HG02798 (cell line): Measurements from ENCODE around the gene JAKMIP1.

Source experiments
- ATAC-seq: cut with Tn5 transposase; IDR thresholded peaks from one replicate; pipeline ENCODE4 v1.9.1; 2021; ENCODE audit warnings: mild to moderate bottlenecking; ENCODE audit not compliant: unreplicated experiment, poor library complexity

The JAKMIP1 gene

DNA sequence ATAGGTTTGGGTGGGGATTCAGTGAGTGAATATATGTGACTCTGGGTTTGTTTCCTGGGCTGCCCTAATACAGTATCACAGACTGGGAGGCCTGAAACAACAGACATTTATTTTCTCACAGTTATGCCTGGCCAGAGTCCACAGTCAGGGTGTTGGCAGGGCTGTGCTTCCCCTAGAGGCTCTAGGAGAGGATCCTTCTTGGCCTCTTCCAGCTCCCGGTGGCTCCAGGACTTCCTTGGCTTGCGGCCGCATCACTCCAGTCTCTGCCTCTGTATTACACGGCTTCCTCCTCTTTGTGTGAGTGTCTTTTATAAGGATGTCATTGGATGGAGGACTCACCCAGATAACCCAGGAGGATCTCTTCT is 5.2 kb upstream of the JAKMIP1 start:
- no peak for ATAC-seq

DNA sequence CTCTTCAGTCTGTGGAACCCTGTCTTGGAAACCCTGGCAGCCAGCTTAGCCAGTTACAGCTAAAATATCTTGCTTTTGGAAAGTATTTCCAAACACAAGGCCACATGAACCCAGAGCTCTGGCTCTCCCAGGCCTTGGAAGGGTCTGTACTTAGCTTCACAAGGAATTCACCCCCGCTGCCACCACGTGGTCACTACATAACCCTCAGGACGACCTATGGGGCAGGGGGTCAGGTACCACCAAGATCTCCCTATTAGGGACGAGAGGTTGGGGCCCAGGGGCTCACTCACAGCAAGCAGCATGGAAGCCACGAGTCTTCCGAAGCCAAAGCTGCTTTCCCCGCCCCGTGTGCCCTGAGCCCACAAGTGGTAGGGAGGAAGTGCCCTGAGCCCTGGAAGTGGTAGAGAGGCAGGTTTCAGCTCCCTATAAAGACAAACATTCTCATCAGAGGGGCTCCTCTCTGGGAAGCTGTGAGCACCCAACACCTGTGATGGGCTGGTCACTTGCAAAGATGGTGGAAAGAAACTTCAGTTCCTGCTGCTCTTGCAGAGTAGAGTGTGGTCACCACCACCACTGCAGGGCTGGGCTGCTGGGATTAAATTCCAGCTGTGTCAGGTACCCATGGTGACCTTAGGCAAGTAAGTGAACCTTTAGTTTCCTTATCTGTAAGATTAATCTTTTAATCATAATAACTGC is 4.7 kb upstream of the JAKMIP1 start:
- no peak for ATAC-seq

GRCh38 chr4:6204098-6204497 is 3.7 kb upstream of the JAKMIP1 start:
- no peak for ATAC-seq

DNA sequence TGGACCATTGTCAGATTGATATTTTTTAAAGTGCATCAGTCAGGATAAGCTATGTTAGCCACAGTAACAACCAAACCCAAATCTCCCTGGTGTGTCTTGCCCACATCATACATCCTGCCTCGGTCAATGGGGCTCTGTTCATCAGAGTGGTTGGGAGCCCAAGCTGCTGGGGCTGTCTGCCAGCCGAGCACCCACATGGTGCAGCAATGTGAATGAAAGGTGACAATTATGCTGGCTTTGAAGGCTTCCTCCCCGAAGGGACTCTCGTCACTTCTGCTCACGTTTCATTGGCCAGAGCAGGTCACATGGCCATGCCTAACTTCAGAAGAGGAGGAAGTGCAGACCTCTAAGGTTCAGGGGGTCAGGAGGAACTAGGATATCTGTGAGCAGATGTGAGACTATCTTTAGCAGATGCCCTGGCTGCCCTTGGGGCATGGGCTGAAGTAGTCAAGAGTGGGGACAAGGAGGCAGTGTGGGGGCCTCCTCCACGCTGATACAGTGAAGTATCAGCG is 1.3 kb upstream of the JAKMIP1 start:
- ATAC-seq: no peak

DNA sequence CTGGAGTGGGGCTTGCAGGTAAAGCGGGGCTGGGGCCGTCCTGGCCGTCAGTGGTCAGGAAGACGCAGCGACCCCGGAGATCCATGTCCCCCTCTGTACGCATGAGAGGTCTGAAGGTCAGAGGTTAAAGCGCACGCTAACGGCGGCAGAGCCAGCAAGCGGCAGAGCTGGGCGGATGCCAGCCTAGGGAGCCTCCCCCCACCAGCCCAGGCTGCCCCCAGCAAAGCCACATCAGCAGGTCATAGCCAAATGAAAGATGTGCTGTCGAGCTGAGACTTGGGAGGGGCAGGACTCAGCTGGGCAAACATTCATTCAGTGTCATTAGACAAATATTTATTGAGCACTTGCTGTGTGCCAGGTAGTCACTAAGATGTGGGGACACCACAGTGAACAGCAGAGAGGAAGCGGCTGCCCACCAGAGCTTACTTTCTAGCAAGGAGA is 593 bp upstream of the JAKMIP1 start:
- ATAC-seq: no peak

DNA sequence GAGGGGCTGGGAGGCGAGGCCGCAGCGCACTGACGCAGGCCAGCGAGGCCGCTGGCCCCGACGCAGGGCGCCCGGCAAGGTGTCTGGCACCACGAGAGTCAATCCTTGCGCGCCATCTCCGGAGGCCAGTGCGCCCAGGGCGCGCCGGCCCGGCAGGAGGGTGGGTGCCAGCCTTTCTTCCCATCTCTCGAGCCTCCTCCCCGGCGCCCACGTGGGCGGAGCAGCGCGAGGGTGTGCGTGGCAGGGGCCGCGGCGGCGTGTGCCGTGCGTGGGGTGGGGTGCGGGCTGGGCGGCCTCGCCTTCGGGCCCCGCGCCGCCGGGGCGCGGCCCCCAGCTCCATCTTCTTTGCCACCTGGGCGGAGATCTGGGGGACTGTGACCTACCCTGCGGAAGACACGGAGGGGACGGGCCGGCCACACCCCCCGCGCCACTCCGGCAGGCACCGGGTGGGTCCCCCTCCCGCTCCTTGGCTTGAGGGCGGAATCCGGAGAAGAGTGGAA is 877 bp downstream of the JAKMIP1 start:
- ATAC-seq: no peak

GRCh38 chr4:6198768-6199421 is 1.5 kb downstream of the JAKMIP1 start:
- ATAC-seq: no peak

DNA sequence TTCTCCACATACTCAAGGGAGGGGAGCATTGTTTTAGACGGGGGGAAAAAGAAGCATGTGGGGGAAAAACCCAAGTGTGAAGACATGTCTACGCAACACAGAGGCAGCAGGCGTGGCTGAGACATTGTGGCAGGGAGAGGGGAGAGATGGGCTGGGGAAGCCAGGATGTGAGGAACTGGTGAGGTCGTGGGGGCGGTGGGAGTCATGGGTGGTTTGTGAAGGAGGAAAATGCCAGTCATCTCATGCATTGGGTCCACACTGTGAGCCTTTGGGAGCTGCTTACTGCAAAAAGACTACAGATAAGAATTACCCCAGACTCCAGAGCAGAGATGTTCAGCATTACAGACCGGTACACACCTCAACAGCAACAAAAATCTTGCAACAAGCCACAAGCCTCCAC is 2.1 kb downstream of the JAKMIP1 start:
- ATAC-seq: no peak

DNA sequence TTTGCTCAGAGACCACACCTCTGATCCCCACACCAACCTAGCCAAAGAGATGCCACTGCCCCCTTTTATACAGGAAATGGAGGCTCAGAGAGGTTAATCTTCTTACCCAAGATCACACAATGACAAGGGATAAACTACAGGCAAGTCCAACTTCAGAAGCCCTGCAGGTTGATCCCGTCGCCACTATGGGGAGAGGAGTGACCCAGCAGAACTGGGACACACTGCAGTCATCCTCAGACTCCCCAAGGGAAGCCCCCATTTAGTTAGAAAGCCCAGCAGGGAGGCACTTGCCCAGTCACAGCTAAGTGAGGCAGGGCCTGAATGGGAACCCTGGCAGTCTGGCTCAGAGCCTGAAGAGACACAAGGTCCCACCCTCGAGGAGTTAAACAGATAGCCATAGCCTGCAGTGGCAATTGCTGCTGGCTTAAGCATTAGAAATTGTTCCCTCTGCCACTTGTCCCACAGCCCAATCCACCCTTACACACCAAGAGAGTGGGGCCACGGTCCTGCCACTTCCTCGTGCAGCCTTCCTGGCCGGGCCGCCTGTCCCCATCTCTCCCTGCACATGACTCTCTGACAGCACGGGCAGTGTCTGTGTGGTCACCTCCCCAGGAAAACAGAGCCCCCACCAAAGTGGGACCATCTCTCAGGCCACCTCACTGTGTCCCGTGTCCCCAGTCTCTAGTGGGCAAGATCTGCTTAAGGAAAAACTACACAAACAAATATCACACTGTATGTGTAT is 2.7 kb downstream of the JAKMIP1 start:
- ATAC-seq: no peak

- no peak for ATAC-seq
Observed at GRCh38 chr4:6196871-6197270, 3.5 kb downstream of the JAKMIP1 start.

DNA sequence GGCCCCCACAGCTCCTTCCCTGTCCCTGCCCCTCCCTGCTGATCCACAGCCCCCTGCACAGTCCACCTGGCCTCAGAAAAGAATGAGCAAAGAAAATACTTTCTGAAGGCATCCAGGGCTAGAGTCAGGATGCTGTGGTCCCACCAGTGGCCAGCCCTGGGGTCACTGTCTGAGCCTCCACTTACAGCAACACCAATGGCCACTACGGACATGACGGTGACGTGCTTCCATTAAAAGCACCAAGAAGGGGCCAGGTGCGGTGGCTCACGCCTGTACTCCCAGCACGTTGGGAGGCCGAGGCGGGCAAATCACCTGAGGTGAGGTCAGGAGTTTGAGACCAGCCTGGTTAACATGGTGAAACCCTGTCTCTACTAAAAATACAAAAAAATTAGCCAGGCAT is 4.0 kb downstream of the JAKMIP1 start:
- no peak for ATAC-seq

GRCh38 chr4:6195602-6196319 is 4.6 kb downstream of the JAKMIP1 start:
- no peak for ATAC-seq

- no peak for ATAC-seq
Observed at GRCh38 chr4:6194458-6195195, 5.7 kb downstream of the JAKMIP1 start.

GRCh38 chr4:6193399-6193798 is 7.0 kb downstream of the JAKMIP1 start:
- ATAC-seq: no peak

GRCh38 chr4:6192245-6192644 is 8.1 kb downstream of the JAKMIP1 start:
- ATAC-seq: no peak

GRCh38 chr4:6191448-6192130 is 8.8 kb downstream of the JAKMIP1 start:
- ATAC-seq: no peak

- ATAC-seq: no peak
Observed at GRCh38 chr4:6190486-6190885, 9.9 kb downstream of the JAKMIP1 start.

DNA sequence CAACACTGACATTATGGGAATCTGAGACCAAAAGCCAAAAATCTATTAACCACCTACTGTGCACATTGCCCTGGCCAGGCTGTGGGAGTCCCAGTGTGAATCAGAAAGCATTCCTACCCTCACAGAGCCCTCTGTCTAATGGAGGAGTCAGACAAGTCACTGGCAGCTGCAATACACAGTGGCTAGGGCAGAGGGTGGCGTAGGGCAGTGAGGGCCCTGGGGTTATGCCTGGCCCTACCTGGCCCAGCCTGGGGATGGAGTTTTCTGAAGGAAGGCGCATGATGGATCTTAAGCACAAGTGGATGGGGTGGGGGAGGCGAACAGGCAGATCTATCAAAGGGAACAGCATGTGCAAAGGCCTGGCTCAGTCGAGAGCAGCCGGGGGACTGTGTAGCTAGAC is 10.8 kb downstream of the JAKMIP1 start:
- no peak for ATAC-seq

- no peak for ATAC-seq
Observed at GRCh38 chr4:6188687-6189305, 11.6 kb downstream of the JAKMIP1 start.
